Colonic mucosa (tissue), 4 donors: ENCODE data around the gene GPLD1. TPM values are rescaled to one million over a fixed set of nuclear protein-coding genes. Genes with fewer than 3 reads are reported as not detected.

ENCODE experiments used
- DNase-seq: peaks from one replicate; pipeline ENCODE4 v3.0.0-alpha.2; 2020
- H3K27ac ChIP-seq: fragments of 200-600 bp; one replicate; pipeline ENCODE4 v1.8.0; 2021
- H3K27me3 ChIP-seq: fragments of 200-600 bp; one replicate; pipeline ENCODE4 v1.8.0; 2021
- H3K36me3 ChIP-seq: fragments of 200-600 bp; one replicate; pipeline ENCODE4 v1.8.0; 2021
- H3K4me1 ChIP-seq: fragments of 200-600 bp; one replicate; pipeline ENCODE4 v1.8.0; 2021; ENCODE audit warnings: mild to moderate bottlenecking
- H3K4me3 ChIP-seq: fragments of 200-600 bp; one replicate; pipeline ENCODE4 v1.8.0; 2021
- H3K9ac ChIP-seq, 2 donors: one replicate each; pipeline ENCODE4 v1.7.0; 2013; ENCODE audit warnings: control low read depth in 2 of 2, low read depth in 2 of 2, low read length in 2 of 2
- H3K9me3 ChIP-seq: fragments of 200-600 bp; one replicate; pipeline ENCODE4 v1.8.0; 2021
- intact Hi-C: fragments of 100-400 bp; cut with DNase I; formaldehyde crosslinking; loops from one replicate; pipeline ENCODE4 v1.14.1; 2022
- total RNA-seq, 2 donors: library from RNA; stranded (reverse); fragmentation: NEBNext Ultra II Directional in 1 of 2; extraction: Animal tissue kit (Norgen Biotek cat#: 25700) in 1 of 2; gene quantifications; one replicate each; pipeline ENCODE4 v1.2.1, GENCODE V29; 2021
- TF ChIP-seq, protein P1 (sequence below): fragments of 200-600 bp; IDR thresholded peaks from one replicate; pipeline ENCODE4 v1.8.0; 2022; ENCODE audit warnings: antibody characterized with exemption, mild to moderate bottlenecking
- donor health status: healthy.
- donor health status: DM: no; HTN: no; CAD: no.
- donor health status: DM: no; HTN: no; CAD: no.

The GPLD1 gene
- total RNA-seq, 2 donors from 2014 or later, result 0.84 to 0.88 TPM

DNA sequence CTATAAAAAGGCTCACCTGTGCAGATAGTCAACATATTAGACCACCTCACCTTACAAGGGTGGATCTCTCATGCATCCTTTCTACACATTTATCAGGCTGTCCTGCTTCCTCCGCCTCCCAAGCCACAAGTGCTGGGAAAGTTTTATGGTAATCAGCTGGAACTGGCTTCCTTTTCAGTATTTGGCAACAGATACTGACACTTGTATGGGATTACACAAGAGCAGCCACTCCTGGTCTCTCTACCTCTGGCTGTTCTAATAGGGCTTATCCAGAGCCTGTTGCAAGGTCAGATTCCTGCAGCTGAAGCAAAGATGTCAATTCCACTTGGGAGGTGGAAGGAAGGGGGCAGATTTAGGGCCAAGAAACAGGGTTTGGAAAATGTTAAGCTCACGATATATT, 503 bp upstream of the GPLD1 start:
- DNase-seq, result no peak
- Histone ChIP-seq H3K4me3 (no peak overlapping the region), H3K27ac (no peak overlapping the region), H3K36me3 (no peaks in the 10 kb centered on the region), H3K27me3 (no peaks in the 10 kb centered on the region), H3K9me3 (no peaks in the 10 kb centered on the region), H3K4me1 (peaks cover 9% of the 10 kb centered on the region), H3K9ac (no peak overlapping the region)
- intact Hi-C loops, result no loop called here
- TF ChIP-seq, protein P1, sequence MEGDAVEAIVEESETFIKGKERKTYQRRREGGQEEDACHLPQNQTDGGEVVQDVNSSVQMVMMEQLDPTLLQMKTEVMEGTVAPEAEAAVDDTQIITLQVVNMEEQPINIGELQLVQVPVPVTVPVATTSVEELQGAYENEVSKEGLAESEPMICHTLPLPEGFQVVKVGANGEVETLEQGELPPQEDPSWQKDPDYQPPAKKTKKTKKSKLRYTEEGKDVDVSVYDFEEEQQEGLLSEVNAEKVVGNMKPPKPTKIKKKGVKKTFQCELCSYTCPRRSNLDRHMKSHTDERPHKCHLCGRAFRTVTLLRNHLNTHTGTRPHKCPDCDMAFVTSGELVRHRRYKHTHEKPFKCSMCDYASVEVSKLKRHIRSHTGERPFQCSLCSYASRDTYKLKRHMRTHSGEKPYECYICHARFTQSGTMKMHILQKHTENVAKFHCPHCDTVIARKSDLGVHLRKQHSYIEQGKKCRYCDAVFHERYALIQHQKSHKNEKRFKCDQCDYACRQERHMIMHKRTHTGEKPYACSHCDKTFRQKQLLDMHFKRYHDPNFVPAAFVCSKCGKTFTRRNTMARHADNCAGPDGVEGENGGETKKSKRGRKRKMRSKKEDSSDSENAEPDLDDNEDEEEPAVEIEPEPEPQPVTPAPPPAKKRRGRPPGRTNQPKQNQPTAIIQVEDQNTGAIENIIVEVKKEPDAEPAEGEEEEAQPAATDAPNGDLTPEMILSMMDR, result no peak

DNA sequence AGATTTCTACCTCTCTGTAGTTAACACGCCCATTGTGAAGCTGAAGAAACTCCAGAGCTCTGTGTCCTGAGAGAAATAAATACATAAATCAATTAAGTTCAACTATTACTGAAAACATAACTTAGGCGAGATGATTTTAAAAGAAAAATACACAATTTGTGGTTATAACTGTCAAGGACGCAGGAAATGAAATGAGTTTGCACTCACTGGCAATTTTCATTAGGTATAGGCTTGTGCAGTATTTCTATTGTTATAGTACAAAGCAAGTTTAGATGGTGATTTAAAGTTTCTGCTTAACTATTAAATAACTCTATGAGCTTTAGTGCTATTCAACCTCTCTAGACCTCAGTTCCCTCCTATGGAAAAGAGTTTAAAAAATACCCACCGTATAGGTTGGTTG, 3.3 kb downstream of the GPLD1 start:
- TF ChIP-seq, protein P1, result no peak
- Histone ChIP-seq H3K27me3 (no peaks in the 10 kb centered on the region), H3K4me3 (no peak overlapping the region), H3K4me1 (no peaks in the 10 kb centered on the region), H3K9me3 (no peaks in the 10 kb centered on the region), H3K36me3 (no peaks in the 10 kb centered on the region), H3K27ac (no peak overlapping the region), H3K9ac (no peak overlapping the region)
- intact Hi-C loops, result no loop called here
- no peak for DNase-seq

DNA sequence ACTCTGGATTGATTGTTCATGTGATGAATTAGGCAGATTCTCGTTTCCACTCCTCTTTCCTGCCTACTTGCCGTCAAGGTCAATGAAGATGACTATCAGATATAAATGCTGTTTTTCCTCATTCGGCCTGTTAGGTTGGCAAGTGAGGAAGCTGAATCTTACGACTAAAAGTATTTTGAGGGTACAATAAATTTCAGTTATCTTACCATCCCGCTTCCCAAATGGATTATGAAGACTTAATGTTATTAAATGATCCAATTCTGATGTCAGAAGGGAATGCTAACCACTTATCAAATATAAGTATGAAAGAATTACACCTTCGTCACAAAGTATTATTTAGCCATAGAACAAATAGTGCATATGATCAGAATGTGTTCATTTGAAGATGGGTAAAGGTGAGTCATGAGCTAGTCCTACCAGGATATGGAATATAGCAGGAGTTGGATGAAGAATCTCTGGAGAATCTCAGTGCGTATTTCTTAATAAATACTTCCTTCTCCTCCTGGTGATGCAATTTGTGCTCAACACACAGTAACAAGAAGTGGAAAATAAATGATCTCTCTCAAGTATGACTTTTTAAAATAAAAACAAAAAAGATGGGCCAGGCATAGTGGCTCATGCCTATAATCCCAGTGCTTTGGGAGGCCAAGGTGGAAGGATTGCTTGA, 4.6 kb downstream of the GPLD1 start:
- TF ChIP-seq, protein P1, result no peak
- Histone ChIP-seq H3K36me3 (no peaks in the 10 kb centered on the region), H3K9me3 (no peaks in the 10 kb centered on the region), H3K27ac (no peak overlapping the region), H3K4me3 (no peak overlapping the region), H3K27me3 (no peaks in the 10 kb centered on the region), H3K9ac (no peak overlapping the region), H3K4me1 (no peaks in the 10 kb centered on the region)
- no peak for DNase-seq
- intact Hi-C loops, result no loop called here

DNA sequence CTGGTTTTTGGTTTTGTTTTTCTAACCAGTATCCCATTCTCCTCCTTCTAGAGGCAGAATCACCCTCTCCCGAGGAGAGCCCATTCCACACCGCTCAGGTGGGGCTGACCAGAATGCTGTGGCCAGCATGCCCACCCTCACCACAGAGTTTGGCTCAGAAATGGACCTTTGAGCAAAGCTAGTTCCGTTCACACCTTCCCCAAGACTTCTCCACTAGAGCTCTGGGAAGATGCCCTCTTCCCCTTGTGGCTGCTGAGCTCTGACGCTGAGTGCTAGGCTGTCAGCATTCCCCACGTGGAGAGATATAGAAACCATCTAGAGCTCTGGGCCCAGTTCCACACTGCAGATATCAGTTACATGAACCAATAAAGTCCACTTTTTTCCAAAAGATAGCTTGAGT, 7.9 kb downstream of the GPLD1 start:
- H3K36me3 ChIP-seq, result no peaks in the 10 kb centered on the region
- no peaks in the 10 kb centered on the region for H3K27me3 ChIP-seq
- TF ChIP-seq, protein P1, result no peak
- no peak overlapping the region for H3K9ac ChIP-seq
- DNase-seq, result no peak
- H3K27ac ChIP-seq, result no peak overlapping the region
- intact Hi-C loops, result no loop called here
- no peaks in the 10 kb centered on the region for H3K9me3 ChIP-seq
- H3K4me3 ChIP-seq, result no peak overlapping the region
- H3K4me1 ChIP-seq, result no peaks in the 10 kb centered on the region

DNA sequence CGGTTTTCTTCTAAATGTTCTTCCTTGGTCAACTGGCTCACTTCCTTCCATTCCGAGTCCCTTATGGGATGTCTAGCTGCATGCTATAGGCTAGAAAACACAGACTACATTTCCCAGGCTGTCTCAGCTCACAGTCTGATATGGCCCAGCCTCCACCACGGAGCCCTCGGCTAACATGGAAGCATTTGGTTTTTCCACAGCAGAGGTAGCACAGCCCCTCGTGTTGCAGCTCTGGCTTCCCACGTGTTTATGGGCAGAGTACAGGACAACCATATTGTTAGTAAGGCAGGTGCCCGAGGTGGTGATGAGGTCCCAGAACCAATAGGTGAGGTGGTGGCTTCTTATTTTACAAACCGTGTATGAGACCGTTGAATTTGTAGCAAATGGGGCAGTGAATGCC, 8.7 kb downstream of the GPLD1 start:
- H3K9me3 ChIP-seq, result no peaks in the 10 kb centered on the region

More for the DNA sequence above, 8.7 kb downstream of the GPLD1 start:
- intact Hi-C loops, result no loop called here
- no peaks in the 10 kb centered on the region for H3K36me3 ChIP-seq
- H3K4me1 ChIP-seq, result no peaks in the 10 kb centered on the region
- H3K4me3 ChIP-seq, result no peak overlapping the region
- H3K9ac ChIP-seq, result no peak overlapping the region
- H3K27me3 ChIP-seq, result no peaks in the 10 kb centered on the region
- no peak for DNase-seq
- TF ChIP-seq, protein P1, result no peak
- H3K27ac ChIP-seq, result no peak overlapping the region
